ENCODE data around the gene USP17L24.
"Not testable (repeated sequence)": the region's sequence is repeated elsewhere in the genome, so short reads cannot be mapped to it uniquely, and the experiment has no call there.

The USP17L24 gene

GRCh38 chr4:9324865-9325264 lies at the start of gene USP17L24:
Gene USP17L24 (plus strand): TSS chr4:9325165. CDS start chr4:9325165, 0 bp downstream.
- not testable (repeated sequence) for DNase-seq (ENCODE audit: low read depth in 2 of 2)

- not testable (repeated sequence) for DNase-seq (ENCODE audit: low read depth in 2 of 2)
Measured at GRCh38 chr4:9324191-9324590, 774 bp upstream of the USP17L24 start.

- DNase-seq (ENCODE audit: low read depth in 2 of 2): not testable (repeated sequence)
Measured at GRCh38 chr4:9329611-9330010, 4.6 kb downstream of the USP17L24 start, which contains the start of gene USP17L25. Gene USP17L25 (plus strand): TSS chr4:9329911. CDS start chr4:9329911, 0 bp downstream.

DNA sequence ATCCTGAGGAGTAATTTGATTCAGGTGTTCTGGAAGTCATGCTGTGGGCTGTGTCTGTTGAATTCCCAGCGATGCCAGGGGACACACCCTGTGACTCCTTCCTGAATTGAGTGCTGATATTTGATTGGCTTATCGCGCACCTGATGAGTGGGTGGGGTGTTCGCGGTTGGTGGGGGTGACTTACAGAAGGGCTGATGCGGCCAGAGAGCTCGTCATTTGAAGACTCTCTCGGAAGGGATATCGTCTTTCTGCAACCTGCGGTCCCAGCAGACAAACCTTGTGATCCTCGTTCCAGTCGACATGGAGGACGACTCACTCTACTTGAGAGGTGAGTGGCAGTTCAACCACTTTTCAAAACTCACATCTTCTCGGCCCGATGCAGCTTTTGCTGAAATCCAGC lies 9.4 kb downstream of the USP17L24 start, which contains the start of gene USP17L26:
TSS of gene USP17L26 (plus strand) at position 301 of the 400 bp plus-strand sequence. CDS start at position 301, 0 bp downstream.
- not testable (repeated sequence) for DNase-seq (ENCODE audit: low read depth in 2 of 2)

DNA sequence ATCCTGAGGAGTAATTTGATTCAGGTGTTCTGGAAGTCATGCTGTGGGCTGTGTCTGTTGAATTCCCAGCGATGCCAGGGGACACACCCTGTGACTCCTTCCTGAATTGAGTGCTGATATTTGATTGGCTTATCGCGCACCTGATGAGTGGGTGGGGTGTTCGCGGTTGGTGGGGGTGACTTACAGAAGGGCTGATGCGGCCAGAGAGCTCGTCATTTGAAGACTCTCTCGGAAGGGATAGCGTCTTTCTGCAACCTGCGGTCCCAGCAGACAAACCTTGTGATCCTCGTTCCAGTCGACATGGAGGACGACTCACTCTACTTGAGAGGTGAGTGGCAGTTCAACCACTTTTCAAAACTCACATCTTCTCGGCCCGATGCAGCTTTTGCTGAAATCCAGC lies 14.1 kb downstream of the USP17L24 start, which contains the start of gene USP17L5:
TSS of gene USP17L5 (plus strand) at position 301 of the 400 bp plus-strand sequence. CDS start at position 301, 0 bp downstream.
- not testable (repeated sequence) for DNase-seq (ENCODE audit: low read depth in 2 of 2)

DNA sequence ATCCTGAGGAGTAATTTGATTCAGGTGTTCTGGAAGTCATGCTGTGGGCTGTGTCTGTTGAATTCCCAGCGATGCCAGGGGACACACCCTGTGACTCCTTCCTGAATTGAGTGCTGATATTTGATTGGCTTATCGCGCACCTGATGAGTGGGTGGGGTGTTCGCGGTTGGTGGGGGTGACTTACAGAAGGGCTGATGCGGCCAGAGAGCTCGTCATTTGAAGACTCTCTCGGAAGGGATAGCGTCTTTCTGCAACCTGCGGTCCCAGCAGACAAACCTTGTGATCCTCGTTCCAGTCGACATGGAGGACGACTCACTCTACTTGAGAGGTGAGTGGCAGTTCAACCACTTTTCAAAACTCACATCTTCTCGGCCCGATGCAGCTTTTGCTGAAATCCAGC lies 18.9 kb downstream of the USP17L24 start, which contains the start of gene USP17L27:
TSS of gene USP17L27 (plus strand) at position 301 of the 400 bp plus-strand sequence. CDS start at position 301, 0 bp downstream.
- not testable (repeated sequence) for DNase-seq (ENCODE audit: low read depth in 2 of 2)

DNA sequence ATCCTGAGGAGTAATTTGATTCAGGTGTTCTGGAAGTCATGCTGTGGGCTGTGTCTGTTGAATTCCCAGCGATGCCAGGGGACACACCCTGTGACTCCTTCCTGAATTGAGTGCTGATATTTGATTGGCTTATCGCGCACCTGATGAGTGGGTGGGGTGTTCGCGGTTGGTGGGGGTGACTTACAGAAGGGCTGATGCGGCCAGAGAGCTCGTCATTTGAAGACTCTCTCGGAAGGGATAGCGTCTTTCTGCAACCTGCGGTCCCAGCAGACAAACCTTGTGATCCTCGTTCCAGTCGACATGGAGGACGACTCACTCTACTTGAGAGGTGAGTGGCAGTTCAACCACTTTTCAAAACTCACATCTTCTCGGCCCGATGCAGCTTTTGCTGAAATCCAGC lies 23.6 kb downstream of the USP17L24 start, which contains the start of gene USP17L28:
TSS of gene USP17L28 (plus strand) at position 301 of the 400 bp plus-strand sequence. CDS start at position 301, 0 bp downstream.
- not testable (repeated sequence) for DNase-seq (ENCODE audit: low read depth in 2 of 2)

- not testable (repeated sequence) for DNase-seq (ENCODE audit: low read depth in 2 of 2)
Measured at GRCh38 chr4:9350866-9351265, 25.9 kb downstream of the USP17L24 start.

DNA sequence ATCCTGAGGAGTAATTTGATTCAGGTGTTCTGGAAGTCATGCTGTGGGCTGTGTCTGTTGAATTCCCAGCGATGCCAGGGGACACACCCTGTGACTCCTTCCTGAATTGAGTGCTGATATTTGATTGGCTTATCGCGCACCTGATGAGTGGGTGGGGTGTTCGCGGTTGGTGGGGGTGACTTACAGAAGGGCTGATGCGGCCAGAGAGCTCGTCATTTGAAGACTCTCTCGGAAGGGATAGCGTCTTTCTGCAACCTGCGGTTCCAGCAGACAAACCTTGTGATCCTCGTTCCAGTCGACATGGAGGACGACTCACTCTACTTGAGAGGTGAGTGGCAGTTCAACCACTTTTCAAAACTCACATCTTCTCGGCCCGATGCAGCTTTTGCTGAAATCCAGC lies 28.4 kb downstream of the USP17L24 start, which contains the start of gene USP17L29:
TSS of gene USP17L29 (plus strand) at position 301 of the 400 bp plus-strand sequence. CDS start at position 301, 0 bp downstream.
- not testable (repeated sequence) for DNase-seq (ENCODE audit: low read depth in 2 of 2)

DNA sequence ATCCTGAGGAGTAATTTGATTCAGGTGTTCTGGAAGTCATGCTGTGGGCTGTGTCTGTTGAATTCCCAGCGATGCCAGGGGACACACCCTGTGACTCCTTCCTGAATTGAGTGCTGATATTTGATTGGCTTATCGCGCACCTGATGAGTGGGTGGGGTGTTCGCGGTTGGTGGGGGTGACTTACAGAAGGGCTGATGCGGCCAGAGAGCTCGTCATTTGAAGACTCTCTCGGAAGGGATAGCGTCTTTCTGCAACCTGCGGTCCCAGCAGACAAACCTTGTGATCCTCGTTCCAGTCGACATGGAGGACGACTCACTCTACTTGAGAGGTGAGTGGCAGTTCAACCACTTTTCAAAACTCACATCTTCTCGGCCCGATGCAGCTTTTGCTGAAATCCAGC lies 37.9 kb downstream of the USP17L24 start, which contains the start of gene USP17L30:
TSS of gene USP17L30 (plus strand) at position 301 of the 400 bp plus-strand sequence. CDS start at position 301, 0 bp downstream.
- DNase-seq (ENCODE audit: low read depth in 2 of 2): not testable (repeated sequence)

Measured in stimulated activated CD4-positive, alpha-beta T cell treated with anti-CD3 and anti-CD28 coated beads, Interleukin-12 subunit alpha, Interleukin-12 subunit beta, amount 100 ng/mL, for 24 hours (primary cell).